NCI-H187 (cell line): ENCODE results near the gene BEND4.

Experiments used
- DNase-seq, 2 experiments: peaks; one replicate each; lab custom pipeline; 2025; lab: John Stamatoyannopoulos, UW

The BEND4 gene

DNA sequence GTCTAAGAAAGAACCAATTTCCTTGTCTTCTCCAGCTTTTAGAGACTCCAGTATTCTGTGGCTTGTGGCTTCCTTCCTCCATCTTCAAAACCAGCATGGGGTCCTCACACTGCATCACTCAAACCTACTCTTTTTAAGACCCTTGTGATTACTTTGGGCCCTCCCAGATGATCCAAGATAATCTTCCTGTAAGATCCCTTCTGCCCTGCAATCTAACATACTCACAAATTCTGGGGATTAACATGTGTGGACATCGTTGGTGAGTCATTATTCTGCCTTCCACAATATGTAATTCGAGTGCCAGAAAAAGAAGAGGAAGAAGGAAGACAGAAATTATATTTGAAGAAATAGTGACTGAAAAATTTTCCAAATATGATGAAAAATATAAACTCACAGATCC is 47.9 kb downstream of the BEND4 start:
- no peak for DNase-seq

DNA sequence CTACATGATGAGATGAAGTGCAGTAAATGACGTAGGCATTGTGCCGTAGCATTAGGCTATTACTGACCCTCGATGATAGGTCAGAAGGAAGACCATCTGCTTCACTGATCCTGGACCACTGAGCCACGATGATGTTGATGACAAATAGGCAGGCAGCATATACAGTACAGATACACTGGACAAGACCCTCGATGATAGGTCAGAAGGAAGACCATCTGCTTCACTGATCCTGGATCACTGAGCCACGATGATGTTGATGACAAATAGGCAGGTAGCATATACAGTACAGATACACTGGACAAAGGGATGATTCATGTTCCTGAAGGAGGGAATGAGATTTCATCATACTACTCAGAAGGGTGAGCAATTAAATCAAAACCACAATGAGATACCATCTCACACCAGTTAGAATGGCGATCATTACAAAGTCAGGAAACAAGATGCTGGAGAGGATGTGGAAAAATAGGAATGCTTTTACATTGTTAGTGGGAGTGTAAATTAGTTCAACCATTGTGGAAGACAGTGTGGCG is 50.9 kb downstream of the BEND4 start:
- DNase-seq = no peak

DNA sequence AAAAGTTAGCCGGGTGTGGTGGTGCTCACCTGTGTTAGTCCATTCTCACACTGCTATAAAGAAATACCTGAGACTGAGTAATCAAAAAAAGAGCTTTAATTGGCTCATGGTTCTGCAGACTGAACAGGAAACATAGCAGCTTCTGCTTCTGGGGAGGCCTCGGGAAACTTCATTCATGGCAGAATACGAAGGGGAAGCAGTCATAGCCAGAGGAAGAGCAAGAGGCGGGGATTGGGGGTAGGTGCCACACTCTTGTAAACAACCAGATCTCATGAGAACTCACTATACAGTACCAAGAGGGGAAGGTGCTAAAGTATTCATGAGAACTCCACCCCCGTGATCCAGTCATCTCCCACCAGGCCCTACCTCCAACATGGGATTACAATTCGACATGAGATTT is 64.1 kb downstream of the BEND4 start:
- no peak for DNase-seq

DNA sequence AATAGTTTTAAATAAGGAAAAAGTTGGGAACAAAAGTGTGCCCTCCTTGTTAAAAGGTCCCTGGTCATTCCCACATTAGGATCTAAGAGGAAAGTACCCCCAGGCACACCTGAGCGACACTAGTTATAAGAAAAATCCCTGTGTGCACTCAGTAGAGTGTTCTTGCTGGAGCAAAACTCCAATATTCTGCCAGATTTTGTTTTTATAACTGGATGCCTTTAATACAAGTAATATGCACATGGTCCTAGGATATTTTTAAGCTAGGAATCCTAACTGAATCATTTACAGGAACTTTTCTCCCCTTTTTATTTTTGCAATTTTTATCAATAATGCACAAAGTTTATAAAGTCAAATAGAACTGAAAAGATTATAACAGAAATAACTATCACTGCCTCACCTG is 68.6 kb downstream of the BEND4 start:
- no peak for DNase-seq

DNA sequence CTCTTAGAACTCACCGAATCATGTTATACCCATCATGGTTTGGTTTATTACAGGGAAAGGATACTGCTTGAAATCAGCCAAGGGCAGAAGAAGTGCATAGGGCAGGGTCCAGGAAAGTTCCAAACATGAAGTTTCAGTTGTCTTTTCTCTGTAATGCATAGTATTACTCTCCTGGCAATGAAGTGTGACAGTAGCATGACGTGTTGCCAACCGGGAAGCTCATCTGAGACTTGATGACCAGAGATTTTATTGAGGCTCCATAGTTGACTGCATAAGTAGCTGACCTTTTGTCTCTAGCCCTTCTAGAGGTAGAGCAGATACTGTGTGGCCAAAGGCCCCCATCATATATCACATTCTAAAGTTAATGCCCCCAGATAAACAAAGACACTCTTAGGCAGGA is 72.1 kb downstream of the BEND4 start:
- no peak for DNase-seq

DNA sequence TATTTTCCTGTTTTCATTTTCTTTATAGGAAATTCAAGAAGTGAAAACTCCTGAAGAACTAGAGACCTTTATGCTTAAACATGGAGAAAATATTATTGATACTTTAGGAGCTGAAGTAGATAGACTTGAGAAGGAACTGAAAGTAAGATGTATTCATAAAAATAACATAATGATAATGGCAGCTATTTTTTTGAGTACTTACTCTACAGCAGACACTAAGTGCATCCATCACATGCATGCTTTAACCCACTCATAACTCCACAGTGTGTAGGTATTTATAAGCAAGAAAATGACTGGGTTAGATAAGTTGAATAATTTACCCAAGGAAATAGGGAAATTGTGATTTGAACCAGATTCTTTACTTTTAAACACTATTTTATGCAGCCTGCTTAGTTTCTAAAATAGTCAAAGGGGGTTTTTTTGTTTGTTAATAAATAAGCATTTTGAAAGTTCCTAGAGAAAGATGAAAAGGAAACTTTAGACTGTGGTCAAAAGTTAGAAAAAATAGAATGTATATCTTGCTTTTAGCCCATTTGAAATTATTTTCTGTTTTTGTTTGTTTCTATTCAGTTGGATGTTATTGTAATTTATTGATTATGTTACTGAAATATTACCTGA is 74.2 kb downstream of the BEND4 start:
- DNase-seq = no peak

DNA sequence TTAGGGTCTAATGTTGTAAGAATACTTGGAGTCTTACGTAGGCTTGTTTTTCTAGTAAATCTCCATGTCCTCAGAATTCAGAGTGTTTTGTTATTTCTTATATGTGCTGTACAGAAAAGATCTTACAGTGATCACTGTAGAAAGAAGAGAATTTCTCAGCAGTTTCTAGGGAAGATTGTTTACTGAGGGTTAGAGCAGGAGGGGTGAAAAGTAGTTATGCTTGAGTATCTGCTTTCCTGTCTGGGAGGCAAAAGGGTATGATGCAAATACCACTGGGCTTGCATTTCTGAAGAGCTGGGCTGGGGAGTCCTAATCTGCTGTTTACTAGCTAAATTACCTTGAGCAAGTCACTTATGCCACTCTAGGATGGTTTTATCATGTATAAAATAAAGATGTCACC is 78.2 kb downstream of the BEND4 start:
- DNase-seq = no peak

DNA sequence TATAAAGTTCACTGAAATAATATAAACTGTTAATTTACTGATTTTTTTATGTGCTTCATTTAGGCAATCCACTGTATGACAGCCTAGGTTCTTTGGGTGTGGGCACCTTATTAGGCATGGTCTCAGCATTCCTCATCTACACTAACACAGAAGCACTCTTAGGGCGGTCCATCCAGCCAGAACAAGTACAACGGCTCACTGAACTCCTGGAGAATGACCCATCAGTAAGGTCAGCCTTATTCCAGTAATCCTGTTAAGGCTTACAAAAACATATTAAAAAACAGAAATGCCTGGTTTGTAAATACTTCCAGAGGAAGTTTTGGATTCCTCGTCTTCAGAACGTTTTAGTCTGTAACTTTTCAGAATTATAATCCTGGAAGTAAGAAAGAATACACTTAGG is 82.0 kb downstream of the BEND4 start:
- no peak for DNase-seq

DNA sequence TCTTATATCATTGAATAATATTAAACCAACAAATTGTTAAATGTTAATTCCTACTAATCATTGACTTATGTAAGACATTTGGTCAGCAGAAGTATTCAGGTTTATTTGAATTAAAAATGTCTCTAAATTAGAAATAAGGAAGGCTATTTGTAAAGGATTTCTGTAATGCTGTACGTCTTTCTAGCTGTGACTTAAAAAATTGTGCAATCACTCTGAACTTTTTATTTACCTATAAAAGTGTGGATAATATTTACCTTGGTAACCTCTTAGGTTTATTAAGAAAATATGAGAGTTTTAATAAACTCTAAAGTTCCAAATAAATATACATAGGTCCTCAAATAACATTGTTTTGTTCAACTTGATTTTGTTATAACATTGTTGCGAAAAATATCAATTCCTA is 85.2 kb downstream of the BEND4 start:
- DNase-seq = no peak

DNA sequence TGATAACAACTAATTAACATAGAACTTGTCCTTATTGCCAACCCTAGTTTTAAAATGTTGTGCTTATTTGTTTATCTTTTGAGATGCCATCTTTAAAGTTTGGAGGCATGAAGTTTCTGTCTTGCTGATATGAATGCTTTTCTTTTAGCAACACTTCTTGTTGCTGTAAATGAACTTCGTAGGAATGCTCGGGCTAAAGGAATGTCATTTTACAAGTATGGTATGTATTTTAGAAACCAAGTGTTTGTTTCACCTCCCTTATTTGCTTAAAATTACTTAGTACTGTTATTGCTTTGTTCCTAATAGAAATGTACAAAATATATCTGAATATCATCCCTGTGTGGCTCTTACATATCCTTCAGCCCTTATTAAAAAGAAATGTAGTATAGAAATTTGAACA is 86.1 kb downstream of the BEND4 start:
- no peak for DNase-seq
